Astrocyte of the spinal cord (primary cell): ENCODE measurements around the gene TMEM97.
A peak's percentile ranks its signal among the peaks of the same experiment; 100 is the strongest.

Experiments
- DNase-seq: peaks from one replicate; pipeline ENCODE4 v3.0.0; 2011; ENCODE audit warnings: low read depth, low spot score
- H3K4me3 ChIP-seq: 2 replicates; pipeline ENCODE4 v1.5.1; 2011; ENCODE audit warnings: low read depth, mild to moderate bottlenecking, low read length, moderate library complexity
- CTCF ChIP-seq: IDR thresholded peaks from 2 replicates; pipeline ENCODE4 v1.5.1; 2012; ENCODE audit warnings: low read depth, mild to moderate bottlenecking, low read length, inconsistent platforms
- in situ Hi-C: cut with HindIII; loops from 2 replicates; pipeline ENCODE4 v1.10.0; 2017; ENCODE audit warnings: low sequenced_read_pairs

The TMEM97 gene

GRCh38 chr17:28325211-28325610, 6.2 kb downstream of the TMEM97 start:
- TF ChIP-seq CTCF = no peak
- H3K4me3 ChIP-seq = no peak overlapping the region
- DNase-seq = no peak
- in situ Hi-C loops = no loop called here

GRCh38 chr17:28326114-28326513, 7.1 kb downstream of the TMEM97 start:
- no peak for DNase-seq
- in situ Hi-C loops = no loop called here
- TF ChIP-seq CTCF = no peak
- H3K4me3 ChIP-seq = no peak overlapping the region

GRCh38 chr17:28327031-28327607, 8.1 kb downstream of the TMEM97 start:
- no peak for TF ChIP-seq CTCF
- in situ Hi-C loops = no loop called here
- H3K4me3 ChIP-seq = no peak overlapping the region
- DNase-seq = no peak

GRCh38 chr17:28327709-28328108, 8.7 kb downstream of the TMEM97 start:
- H3K4me3 ChIP-seq = no peak overlapping the region
- in situ Hi-C loops = no loop called here
- DNase-seq = peak; percentile 24
- peak; percentile 10 for TF ChIP-seq CTCF

GRCh38 chr17:28328325-28328724, 9.3 kb downstream of the TMEM97 start:
- peak; percentile 13 for DNase-seq
- TF ChIP-seq CTCF = no peak
- in situ Hi-C loops = no loop called here
- no peak overlapping the region for H3K4me3 ChIP-seq

GRCh38 chr17:28330671-28331070, 11.7 kb downstream of the TMEM97 start:
- in situ Hi-C loops = no loop called here
- TF ChIP-seq CTCF = no peak
- DNase-seq = no peak
- no peak overlapping the region for H3K4me3 ChIP-seq
